Activated T-helper 1 cell treated with anti-CD3 and anti-CD28 coated beads, Interleukin-12 subunit alpha, Interleukin-12 subunit beta, Interleukin-2, Interleukin-4 antibody, amounts not matched to agents 30 ng/mL and 10 ng/mL and 1 ng/mL, durations not matched to agents 14 hours and 24 hours and 36 hours (primary cell): ENCODE data around the gene OR51B5. TPM values are rescaled to one million over a fixed set of nuclear protein-coding genes. Genes with fewer than 3 reads are reported as not detected.
"Not testable (repeated sequence)": the region's sequence is repeated elsewhere in the genome, so short reads cannot be mapped to it uniquely, and the experiment has no call there.

Source experiments
- DNase-seq: peaks from one replicate; pipeline ENCODE4 v3.0.0; 2021; ENCODE audit warnings: low spot score
- H3K27ac Mint-ChIP-seq: one replicate; pipeline ENCODE4 v1.8.0; 2021; ENCODE audit warnings: mild to moderate bottlenecking, mixed read lengths
- H3K27me3 Mint-ChIP-seq: one replicate; pipeline ENCODE4 v1.8.0; 2022; ENCODE audit warnings: mild to moderate bottlenecking, moderate library complexity, mixed read lengths; ENCODE audit not compliant: insufficient read depth
- H3K36me3 Mint-ChIP-seq: one replicate; pipeline ENCODE4 v1.8.0; 2021; ENCODE audit warnings: low read depth, mixed read lengths
- H3K4me1 Mint-ChIP-seq: one replicate; pipeline ENCODE4 v1.8.0; 2021; ENCODE audit warnings: low read depth, mixed read lengths
- H3K4me3 Mint-ChIP-seq: one replicate; pipeline ENCODE4 v1.8.0; 2021; ENCODE audit warnings: mild to moderate bottlenecking, moderate library complexity, mixed read lengths
- H3K9me3 Mint-ChIP-seq: one replicate; pipeline ENCODE4 v1.8.0; 2021; ENCODE audit warnings: mixed read lengths
- intact Hi-C: fragments of 100-400 bp; cut with micrococcal nuclease; formaldehyde crosslinking; loops from one replicate; pipeline ENCODE4 v1.15.1; 2024
- total RNA-seq: library from RNA; stranded (reverse); gene quantifications from 2 replicates; pipeline ENCODE4 v1.2.3, GENCODE V29; 2022

The OR51B5 gene, protein sequence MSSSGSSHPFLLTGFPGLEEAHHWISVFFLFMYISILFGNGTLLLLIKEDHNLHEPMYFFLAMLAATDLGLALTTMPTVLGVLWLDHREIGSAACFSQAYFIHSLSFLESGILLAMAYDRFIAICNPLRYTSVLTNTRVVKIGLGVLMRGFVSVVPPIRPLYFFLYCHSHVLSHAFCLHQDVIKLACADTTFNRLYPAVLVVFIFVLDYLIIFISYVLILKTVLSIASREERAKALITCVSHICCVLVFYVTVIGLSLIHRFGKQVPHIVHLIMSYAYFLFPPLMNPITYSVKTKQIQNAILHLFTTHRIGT
- not detected in 2 replicates for total RNA-seq

DNA sequence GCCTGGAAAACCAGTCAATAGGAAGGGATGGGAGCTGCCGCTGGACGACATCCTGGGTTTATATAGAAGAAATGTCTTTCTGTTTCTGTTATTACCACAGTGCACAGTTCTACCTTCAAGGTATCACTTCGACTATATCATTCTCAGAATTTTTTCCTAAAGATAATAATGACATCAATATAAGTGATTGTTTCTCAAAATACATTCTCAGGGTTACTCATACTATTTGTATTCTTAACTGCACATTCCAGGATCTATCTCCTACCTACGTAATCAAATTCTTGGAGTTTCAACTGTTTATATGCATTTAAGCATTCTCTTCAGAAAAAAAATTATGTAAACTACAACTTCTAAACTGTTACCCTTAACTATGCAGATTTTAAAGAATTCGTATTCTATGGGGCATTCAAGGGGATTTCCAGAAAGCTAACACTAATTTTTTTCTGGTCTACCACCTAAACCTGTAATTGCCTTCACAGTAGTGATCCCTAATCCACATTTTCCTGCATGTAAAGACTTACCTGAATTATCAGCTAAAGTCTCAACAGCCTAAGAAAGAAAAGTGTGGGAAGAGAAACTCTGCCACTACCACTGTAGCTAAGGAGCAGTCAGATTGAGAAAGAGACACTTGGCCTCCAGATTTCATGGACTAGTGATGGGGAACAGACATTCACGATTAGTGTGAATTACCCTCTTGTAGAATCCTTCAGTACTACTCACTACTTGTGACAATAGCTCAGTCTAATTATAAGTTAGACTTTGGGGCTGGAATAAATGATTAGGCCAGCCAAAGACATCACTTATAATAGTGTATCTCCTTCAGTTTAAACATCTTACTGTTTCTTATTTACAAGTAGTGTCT lies at the start of gene OR51B5:
TSS of gene OR51B5 (minus strand) at position 51 of the 862 bp plus-strand sequence. CDS start at position 51, 0 bp downstream.
- Mint-ChIP-seq H3K4me1 (no peaks in the 10 kb centered on the region), H3K36me3 (no peaks in the 10 kb centered on the region), H3K27ac (peak within 1 kb of the TSS; percentile 9), H3K4me3 (no peak within 1 kb of the TSS), H3K9me3 (no peaks in the 10 kb centered on the region), H3K27me3 (no peaks in the 10 kb centered on the region)
- no peak for DNase-seq
- intact Hi-C loops: no loop called here

DNA sequence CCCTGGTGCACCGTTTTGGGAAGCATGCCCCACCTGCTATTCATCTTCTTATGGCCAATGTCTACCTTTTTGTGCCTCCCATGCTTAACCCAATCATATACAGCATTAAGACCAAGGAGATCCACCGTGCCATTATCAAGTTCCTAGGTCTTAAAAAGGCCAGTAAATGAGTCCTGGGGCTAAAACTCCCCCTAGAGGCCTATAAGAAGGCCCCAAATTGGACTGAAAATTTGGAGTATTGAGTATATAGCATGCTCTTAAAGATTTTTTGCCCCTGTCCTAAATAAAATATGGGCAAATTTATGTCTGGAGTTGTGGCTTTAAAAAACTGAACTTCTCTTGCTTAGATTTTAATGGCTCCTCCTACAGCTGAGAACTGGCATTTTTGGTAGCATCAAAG lies 46.9 kb upstream of the OR51B5 start:
- no peak overlapping the region for H3K27ac Mint-ChIP-seq
- H3K4me1 Mint-ChIP-seq: no peaks in the 10 kb centered on the region
- intact Hi-C loops: no loop called here
- no peak for DNase-seq
- no peak overlapping the region for H3K4me3 Mint-ChIP-seq
- H3K27me3 Mint-ChIP-seq: no peaks in the 10 kb centered on the region
- no peaks in the 10 kb centered on the region for H3K36me3 Mint-ChIP-seq
- H3K9me3 Mint-ChIP-seq: no peaks in the 10 kb centered on the region

DNA sequence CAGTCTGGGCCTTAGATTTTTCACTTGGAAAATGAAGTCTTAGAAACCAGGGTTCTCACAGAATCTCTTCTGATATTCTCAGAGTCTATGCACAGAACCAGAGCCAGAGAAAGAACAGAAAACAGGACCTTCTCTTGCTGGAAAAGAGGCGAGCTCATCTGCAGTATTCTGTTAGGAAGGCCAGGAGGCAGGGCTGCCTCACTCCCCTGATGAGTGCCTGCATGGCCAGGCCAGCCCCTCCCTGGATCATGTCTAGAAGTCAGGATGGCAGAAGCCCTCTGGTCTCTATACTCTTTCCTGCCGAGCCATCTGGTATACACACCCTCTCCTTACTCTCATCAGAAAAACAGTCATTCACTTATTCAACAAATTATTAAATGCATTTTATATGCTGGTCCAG lies 41.0 kb upstream of the OR51B5 start:
- no peaks in the 10 kb centered on the region for H3K4me1 Mint-ChIP-seq
- no peak overlapping the region for H3K27ac Mint-ChIP-seq
- intact Hi-C loops: loop anchor here (5.0 kb wide), 1 partner anchor 423 kb away; the partner anchor contains the start of gene OR52N2
- DNase-seq: no peak
- H3K27me3 Mint-ChIP-seq: no peaks in the 10 kb centered on the region
- H3K36me3 Mint-ChIP-seq: no peaks in the 10 kb centered on the region
- no peaks in the 10 kb centered on the region for H3K9me3 Mint-ChIP-seq
- H3K4me3 Mint-ChIP-seq: no peak overlapping the region

DNA sequence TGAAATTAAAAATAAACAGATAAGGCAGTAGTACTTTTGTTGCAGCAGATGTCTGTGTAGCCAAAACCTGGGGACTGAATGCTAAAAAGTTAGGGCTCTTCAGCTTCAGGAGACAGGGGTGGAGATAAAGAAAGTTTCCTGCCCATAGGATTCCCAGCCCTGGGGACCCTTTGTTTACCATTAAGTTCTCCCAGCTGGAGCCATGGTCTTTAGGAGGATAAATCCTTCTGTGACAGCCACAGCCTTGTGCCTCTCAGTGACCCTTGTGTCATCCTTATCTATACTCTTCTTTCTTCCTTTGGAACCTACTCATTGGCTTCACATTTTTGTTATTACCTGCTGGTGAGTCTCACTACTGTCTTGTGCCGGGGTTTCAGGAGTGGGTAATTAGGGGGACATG lies 40.3 kb upstream of the OR51B5 start, which contains the start of gene OR51M1:
TSS of gene OR51M1 (plus strand) at position 237 of the 400 bp plus-strand sequence. CDS start 5,587 bp downstream, outside the sequence.
- H3K27me3 Mint-ChIP-seq: no peaks in the 10 kb centered on the region
- no peaks in the 10 kb centered on the region for H3K4me1 Mint-ChIP-seq
- no peaks in the 10 kb centered on the region for H3K9me3 Mint-ChIP-seq
- H3K27ac Mint-ChIP-seq: no peak within 1 kb of the TSS
- H3K4me3 Mint-ChIP-seq: no peak within 1 kb of the TSS
- intact Hi-C loops: loop anchor here (5.0 kb wide), 1 partner anchor 424 kb away; the partner anchor contains the start of gene OR52N2
- no peaks in the 10 kb centered on the region for H3K36me3 Mint-ChIP-seq
- no peak for DNase-seq

DNA sequence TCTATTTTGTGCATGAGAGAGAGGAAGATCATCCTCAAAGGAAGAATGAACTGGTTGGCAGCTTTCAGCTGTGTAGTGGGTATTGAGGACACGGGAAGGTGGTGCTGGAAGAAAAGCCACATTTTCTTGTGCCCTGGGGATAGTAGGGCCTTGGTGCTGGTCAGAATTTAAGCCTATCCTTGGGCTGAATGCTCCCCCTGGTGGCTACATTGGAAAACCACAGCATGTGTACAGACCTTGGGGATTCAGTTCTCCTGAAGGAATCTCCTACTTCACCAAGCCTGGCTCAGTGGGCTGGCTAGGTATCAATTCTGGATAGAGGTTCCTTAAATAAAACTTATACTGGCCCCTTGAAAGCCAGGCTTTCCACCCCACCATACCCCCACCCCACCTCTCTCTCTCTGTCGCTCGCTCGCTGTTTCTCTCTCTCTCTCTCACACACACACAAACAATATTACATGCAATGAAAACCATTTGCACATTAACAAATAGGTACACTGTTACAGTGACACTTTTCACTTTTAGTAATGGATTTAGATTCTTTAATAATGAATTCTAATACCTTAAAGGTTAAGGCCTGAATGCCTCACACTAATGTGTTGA lies 37.5 kb upstream of the OR51B5 start:
- H3K27ac Mint-ChIP-seq: no peak overlapping the region
- no peaks in the 10 kb centered on the region for H3K36me3 Mint-ChIP-seq
- peak; percentile 2 for DNase-seq
- H3K27me3 Mint-ChIP-seq: no peaks in the 10 kb centered on the region
- no peaks in the 10 kb centered on the region for H3K4me1 Mint-ChIP-seq
- intact Hi-C loops: loop anchor here (1.0 to 5.0 kb wide), 2 partner anchors 257 to 426 kb away; partner anchors contain the start of gene OR52N2
- no peaks in the 10 kb centered on the region for H3K9me3 Mint-ChIP-seq
- no peak overlapping the region for H3K4me3 Mint-ChIP-seq

DNA sequence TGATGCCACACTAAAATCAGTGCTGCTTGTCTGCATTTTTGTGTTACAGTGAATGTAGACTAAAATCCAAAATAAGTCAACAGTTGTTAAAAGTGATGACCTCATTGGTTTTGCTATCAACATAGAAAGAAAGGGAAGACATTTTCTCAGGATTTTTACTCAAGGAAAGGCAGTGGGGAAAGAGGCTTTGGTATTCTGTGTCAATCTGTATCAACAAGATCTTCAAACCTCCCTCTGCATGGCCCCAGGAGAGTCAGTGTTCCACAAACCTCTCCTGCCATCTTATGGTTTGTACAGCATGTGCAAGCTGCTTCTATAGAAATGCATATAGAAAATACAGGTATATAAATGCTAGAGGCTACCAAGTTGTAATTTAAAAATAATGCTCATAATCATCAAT lies 26.5 kb upstream of the OR51B5 start:
- no peak overlapping the region for H3K27ac Mint-ChIP-seq
- H3K4me1 Mint-ChIP-seq: no peaks in the 10 kb centered on the region
- intact Hi-C loops: no loop called here
- no peaks in the 10 kb centered on the region for H3K36me3 Mint-ChIP-seq
- H3K27me3 Mint-ChIP-seq: peaks cover 4% of the 10 kb centered on the region
- H3K9me3 Mint-ChIP-seq: no peaks in the 10 kb centered on the region
- H3K4me3 Mint-ChIP-seq: no peak overlapping the region
- DNase-seq: no peak

DNA sequence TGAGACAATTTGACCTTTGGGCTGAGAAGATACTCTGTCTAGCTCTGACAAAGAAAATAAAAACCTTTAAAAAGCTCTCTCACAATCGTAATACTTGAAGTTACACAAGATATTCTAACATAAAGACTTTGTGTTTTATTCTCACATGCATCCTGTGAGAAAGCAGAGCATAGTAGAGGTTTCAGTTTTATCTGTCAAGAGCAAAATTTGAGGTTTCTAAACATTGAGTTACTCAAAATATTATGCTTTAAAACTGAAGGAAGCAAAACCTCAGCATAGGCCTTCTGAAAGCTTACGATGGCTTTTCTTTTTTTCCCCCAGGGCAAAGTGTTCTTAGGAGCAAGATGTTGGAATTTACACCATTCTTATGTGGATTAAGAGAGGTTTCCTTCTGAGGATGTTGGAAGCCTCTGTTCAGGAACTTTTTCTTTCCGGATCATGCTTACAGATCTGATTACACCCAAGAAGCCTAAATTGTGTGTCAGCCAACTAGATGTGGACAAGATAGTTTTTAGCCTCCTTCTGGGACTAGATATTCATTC lies 25.2 kb upstream of the OR51B5 start:
- DNase-seq: no peak
- no peaks in the 10 kb centered on the region for H3K36me3 Mint-ChIP-seq
- no peak overlapping the region for H3K4me3 Mint-ChIP-seq
- intact Hi-C loops: no loop called here
- H3K9me3 Mint-ChIP-seq: no peaks in the 10 kb centered on the region
- H3K27me3 Mint-ChIP-seq: peaks cover 6% of the 10 kb centered on the region
- no peak overlapping the region for H3K27ac Mint-ChIP-seq
- H3K4me1 Mint-ChIP-seq: no peaks in the 10 kb centered on the region

DNA sequence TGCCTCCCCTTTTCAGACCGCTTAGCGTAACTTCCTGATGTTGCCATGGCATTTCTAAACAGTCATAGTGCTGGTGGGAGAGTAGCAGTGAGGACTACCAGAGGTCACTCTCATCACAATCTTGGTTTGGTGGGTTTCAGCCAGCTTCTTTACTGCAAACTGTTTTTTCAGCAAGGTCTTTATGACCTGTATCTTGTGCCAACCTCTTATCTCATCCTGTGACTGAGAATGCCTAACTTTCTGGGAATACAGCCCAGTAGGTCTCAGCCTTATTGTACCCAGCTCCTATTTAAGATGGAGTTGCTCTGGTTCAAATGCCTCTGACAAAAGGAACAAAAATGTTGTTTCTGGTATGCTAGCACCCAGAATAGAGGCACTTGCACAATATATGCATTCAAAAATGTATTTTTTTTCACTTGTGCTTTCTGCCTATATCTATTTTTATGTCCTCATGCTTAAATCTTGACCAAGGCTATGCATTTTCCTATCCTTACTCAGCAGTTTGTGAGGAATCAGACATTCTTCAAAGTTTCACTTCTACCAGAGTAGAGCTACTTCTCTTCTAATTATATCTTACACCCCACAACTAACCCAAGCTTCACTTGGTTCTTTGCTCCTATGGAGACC lies 24.2 kb upstream of the OR51B5 start:
- Mint-ChIP-seq H3K4me3 (no peak overlapping the region), H3K9me3 (no peaks in the 10 kb centered on the region), H3K27ac (no peak overlapping the region)

DNA sequence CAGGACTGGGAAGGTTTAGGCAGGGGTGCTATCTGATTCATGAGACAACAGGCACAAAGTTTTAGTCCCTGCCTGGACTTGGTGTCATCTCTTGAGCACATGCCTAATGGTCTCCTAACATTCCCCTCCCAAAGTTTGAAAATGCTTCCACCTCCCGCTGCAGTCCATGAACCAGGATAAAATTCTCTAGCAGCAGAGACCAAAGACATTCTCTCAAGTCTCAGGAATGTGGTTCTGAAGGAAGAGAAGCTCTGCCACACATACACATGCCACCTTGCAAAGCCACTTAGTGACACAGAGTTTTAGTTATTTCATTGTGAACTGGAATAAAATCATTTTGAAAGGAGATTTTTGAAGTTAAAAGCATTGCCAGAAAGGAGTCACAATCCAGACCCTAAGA lies 23.5 kb upstream of the OR51B5 start:
- Mint-ChIP-seq H3K4me1 (no peaks in the 10 kb centered on the region), H3K4me3 (no peak overlapping the region), H3K27me3 (peaks cover 5% of the 10 kb centered on the region), H3K36me3 (no peaks in the 10 kb centered on the region), H3K27ac (no peak overlapping the region), H3K9me3 (no peaks in the 10 kb centered on the region)
- intact Hi-C loops: no loop called here
- no peak for DNase-seq

More for the DNA sequence above, 24.2 kb upstream of the OR51B5 start:
- H3K27me3 Mint-ChIP-seq: peaks cover 6% of the 10 kb centered on the region
- no peak for DNase-seq
- no peaks in the 10 kb centered on the region for H3K36me3 Mint-ChIP-seq
- intact Hi-C loops: no loop called here
- H3K4me1 Mint-ChIP-seq: no peaks in the 10 kb centered on the region

DNA sequence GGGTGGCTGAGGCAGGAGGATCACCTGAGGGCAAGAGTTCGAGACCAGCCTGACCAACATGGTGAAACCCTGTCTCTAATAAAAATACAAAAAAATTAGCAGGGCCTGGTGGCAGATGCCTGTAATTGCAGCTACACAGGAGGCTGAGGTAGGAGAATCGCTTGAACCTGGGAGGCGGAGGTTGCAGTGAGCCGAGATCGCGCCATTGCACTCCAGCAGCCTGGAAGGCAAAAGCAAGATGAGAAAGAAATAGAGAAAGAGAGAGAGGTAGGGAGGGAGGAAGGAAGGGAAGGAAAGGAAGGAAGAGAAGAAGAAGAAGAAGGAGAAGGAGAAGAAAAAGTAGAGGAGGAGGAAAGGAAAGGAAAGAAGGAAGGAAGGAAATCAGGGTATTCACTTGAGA lies 23.0 kb upstream of the OR51B5 start:
- DNase-seq, H3K27me3 Mint-ChIP-seq, H3K4me3 Mint-ChIP-seq, H3K4me1 Mint-ChIP-seq, intact Hi-C loops, H3K9me3 Mint-ChIP-seq, H3K36me3 Mint-ChIP-seq, H3K27ac Mint-ChIP-seq: not testable (repeated sequence)

DNA sequence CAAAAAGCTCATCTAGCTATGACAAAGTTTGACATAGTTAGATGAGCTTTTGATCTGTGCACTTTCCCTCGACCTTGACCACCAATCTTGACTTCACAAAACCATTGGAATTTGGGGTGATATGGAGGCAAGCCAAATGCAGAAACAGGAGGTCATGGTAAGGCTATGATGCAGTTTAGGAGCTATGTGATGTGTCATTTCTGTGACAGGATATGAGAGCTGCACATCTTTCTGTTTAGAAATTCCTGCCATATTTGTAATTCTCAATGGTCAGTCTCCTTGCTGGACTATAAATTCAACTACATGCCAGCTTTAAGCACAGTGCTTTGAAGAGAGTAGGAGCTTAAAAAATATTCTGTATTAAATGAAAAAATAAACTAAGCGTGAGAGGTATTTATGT lies 20.9 kb upstream of the OR51B5 start:
- Mint-ChIP-seq H3K9me3 (no peaks in the 10 kb centered on the region), H3K27me3 (peaks cover 4% of the 10 kb centered on the region), H3K4me1 (no peaks in the 10 kb centered on the region), H3K36me3 (no peaks in the 10 kb centered on the region), H3K4me3 (no peak overlapping the region), H3K27ac (no peak overlapping the region)
- intact Hi-C loops: no loop called here
- DNase-seq: no peak

DNA sequence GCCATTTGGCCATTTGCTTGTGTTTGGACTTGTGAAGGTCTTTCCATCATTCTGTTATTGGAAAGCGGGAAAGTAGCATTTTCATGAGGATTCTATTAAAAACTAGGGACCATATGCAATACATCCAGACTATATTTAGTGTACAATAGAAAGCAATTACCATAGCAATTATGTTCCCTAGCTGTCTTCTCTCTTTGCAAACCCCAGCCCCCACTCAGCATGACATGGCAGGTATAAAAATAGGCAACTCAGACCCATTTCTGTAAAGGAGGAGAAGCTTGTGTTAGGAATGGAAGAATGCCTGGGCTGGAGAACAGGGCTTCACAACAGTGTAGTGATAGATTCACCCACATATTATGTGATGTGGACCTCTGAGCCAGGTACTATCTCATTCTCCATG lies 20.4 kb upstream of the OR51B5 start:
- DNase-seq: no peak
- Mint-ChIP-seq H3K27ac (no peak overlapping the region), H3K4me3 (no peak overlapping the region), H3K9me3 (no peaks in the 10 kb centered on the region), H3K36me3 (no peaks in the 10 kb centered on the region), H3K27me3 (peaks cover 4% of the 10 kb centered on the region), H3K4me1 (no peaks in the 10 kb centered on the region)
- intact Hi-C loops: no loop called here
